RWPE2 (cell line): Measurements from ENCODE around the gene SGPP1.
A peak's percentile ranks its signal among the peaks of the same experiment; 100 is the strongest.

Experiments
- ATAC-seq: fragments of 200-7000 bp; cut with Tn5 transposase; 3 replicates; pipeline ENCODE4 v1.9.1; 2021; ENCODE audit warnings: low read depth
- DNase-seq: peaks from one replicate; pipeline ENCODE4 v3.0.0-alpha.2; 2020; ENCODE audit warnings: low spot score
- H3K27ac ChIP-seq: fragments of 450-650 bp; 2 replicates; pipeline ENCODE4 v1.5.1; 2017; ENCODE audit warnings: mild to moderate bottlenecking; ENCODE audit not compliant: poor library complexity, severe bottlenecking
- H3K27me3 ChIP-seq: fragments of 250-450 bp; sonication (Bioruptor Pico); 2 replicates; pipeline ENCODE4 v1.5.1; 2021; ENCODE audit warnings: mild to moderate bottlenecking, moderate library complexity; ENCODE audit not compliant: insufficient read depth, poor library complexity, severe bottlenecking
- H3K36me3 ChIP-seq: fragments of 250-450 bp; sonication (Bioruptor Pico); 2 replicates; pipeline ENCODE4 v1.5.1; 2020; ENCODE audit warnings: low read depth, mild to moderate bottlenecking, moderate library complexity
- H3K4me1 ChIP-seq: fragments of 250-450 bp; sonication (Bioruptor Pico); 2 replicates; pipeline ENCODE4 v1.5.1; 2021; ENCODE audit warnings: mild to moderate bottlenecking, moderate library complexity; ENCODE audit not compliant: insufficient read depth, poor library complexity, severe bottlenecking
- H3K4me3 ChIP-seq: fragments of 250-450 bp; sonication (Bioruptor Pico); 2 replicates; pipeline ENCODE4 v1.5.1; 2021; ENCODE audit warnings: mild to moderate bottlenecking, moderate library complexity; ENCODE audit not compliant: severe bottlenecking
- H3K9me3 ChIP-seq: fragments of 250-450 bp; sonication (Bioruptor Pico); 2 replicates; pipeline ENCODE4 v1.5.1; 2021; ENCODE audit warnings: mild to moderate bottlenecking, moderate library complexity; ENCODE audit not compliant: severe bottlenecking
- TF ChIP-seq, protein P1 (sequence below): fragments of 450-650 bp; IDR thresholded peaks from one replicate; pipeline ENCODE4 v1.5.1; 2017; ENCODE audit warnings: mild to moderate bottlenecking, moderate library complexity; ENCODE audit not compliant: poor library complexity, severe bottlenecking

Gene SGPP1

DNA sequence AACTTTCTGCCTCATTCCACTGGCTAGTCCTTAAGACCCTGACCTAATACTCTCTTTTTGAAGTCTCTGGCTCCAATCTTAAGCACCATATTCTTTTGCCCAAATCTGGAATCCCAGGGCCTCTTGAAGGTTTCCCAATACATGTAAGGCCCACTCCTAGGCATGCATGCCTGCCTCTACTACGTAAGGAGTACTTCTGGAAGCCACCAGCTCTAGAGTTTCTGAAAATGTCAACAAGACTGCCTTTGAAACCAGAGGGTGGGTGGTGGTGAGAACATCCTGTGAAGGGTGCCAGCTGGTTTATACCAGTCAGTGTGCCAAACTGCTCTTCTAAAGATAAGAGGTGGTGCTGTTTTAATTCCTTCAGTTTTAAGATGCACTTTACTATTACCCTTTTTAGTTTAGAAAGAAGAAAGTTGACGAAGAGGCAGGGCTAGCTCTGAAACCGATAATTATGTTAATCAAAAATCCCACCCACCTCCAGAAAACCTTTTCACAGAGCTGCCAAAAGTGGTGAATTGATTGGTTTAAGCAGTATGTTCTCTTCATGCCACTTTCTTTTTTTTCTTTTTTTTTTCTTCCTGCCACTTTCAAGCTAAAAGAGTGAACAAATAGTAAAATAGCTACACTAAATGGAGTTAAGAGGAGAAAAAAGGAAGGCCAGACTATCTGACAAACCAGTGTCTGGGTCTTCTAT lies 77.5 kb downstream of the SGPP1 start:
- Histone ChIP-seq H3K27ac (no peak overlapping the region), H3K4me3 (no peak overlapping the region), H3K27me3 (no peaks in the 10 kb centered on the region), H3K4me1 (no peaks in the 10 kb centered on the region), H3K36me3 (no peaks in the 10 kb centered on the region), H3K9me3 (no peaks in the 10 kb centered on the region)
- no peak for ATAC-seq
- TF ChIP-seq, protein P1, sequence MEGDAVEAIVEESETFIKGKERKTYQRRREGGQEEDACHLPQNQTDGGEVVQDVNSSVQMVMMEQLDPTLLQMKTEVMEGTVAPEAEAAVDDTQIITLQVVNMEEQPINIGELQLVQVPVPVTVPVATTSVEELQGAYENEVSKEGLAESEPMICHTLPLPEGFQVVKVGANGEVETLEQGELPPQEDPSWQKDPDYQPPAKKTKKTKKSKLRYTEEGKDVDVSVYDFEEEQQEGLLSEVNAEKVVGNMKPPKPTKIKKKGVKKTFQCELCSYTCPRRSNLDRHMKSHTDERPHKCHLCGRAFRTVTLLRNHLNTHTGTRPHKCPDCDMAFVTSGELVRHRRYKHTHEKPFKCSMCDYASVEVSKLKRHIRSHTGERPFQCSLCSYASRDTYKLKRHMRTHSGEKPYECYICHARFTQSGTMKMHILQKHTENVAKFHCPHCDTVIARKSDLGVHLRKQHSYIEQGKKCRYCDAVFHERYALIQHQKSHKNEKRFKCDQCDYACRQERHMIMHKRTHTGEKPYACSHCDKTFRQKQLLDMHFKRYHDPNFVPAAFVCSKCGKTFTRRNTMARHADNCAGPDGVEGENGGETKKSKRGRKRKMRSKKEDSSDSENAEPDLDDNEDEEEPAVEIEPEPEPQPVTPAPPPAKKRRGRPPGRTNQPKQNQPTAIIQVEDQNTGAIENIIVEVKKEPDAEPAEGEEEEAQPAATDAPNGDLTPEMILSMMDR, result no peak
- DNase-seq, result no peak

DNA sequence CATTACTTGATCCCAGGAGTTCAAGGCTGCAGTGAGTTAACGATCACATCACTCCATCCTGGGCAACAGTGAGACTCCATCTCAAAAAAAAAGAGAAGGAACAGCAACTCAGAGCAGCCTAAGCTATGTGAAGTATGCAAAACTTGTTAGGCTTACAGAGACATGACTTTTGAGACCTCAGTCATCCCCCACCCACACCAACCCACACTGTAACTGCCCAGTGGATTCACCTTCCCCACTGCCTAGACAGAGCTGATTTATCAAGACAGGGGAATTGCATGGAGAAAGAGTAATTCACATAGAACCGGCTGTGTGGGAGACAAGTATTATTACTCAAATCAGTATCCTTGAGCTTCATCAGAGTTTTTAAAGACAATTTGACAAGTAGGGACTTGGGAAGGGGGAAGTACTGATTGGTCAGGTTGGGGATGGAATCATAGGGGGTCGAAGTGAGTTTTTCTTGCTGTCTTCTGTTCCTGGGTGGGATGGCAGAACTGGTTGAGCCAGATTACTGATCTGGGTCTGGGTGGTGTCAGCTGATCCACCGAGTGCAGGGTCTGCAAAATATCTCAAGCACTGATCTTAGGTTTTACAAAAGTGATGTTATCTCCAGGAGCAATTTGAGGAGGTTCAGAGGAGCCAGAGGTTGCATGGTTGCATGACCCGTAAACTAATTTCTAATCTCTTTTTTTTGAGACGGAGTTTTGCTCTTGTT lies 80.0 kb downstream of the SGPP1 start:
- H3K27ac ChIP-seq, result no peak overlapping the region
- no peaks in the 10 kb centered on the region for H3K27me3 ChIP-seq
- no peaks in the 10 kb centered on the region for H3K9me3 ChIP-seq
- no peak for ATAC-seq
- DNase-seq, result no peak
- no peak overlapping the region for H3K4me3 ChIP-seq
- peaks cover 4% of the 10 kb centered on the region for H3K4me1 ChIP-seq
- TF ChIP-seq, protein P1, result no peak
- H3K36me3 ChIP-seq, result no peaks in the 10 kb centered on the region

DNA sequence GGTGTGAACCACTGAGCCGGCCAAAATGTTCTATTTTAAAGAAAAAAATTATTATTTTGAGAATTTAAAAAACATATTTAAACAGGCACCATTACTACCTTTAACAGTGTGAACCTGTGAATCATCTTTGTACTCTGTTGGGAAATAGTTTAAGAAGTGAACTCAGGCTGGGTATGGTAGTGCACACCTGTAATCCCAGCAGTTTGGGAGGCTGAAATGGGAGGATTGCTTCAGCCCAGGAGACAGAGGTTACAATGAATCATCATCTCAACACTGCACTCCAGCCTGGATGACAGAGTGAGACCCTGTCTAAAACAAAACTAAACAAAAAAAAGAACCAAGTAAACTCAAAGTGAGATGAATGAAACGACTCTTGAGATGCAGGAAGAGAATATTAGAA lies 83.1 kb downstream of the SGPP1 start:
- no peak for ATAC-seq
- H3K27ac ChIP-seq, result no peak overlapping the region
- no peak overlapping the region for H3K4me3 ChIP-seq
- no peak for DNase-seq
- peaks cover 3% of the 10 kb centered on the region; the same call in 1 of the 2 replicates for H3K36me3 ChIP-seq
- H3K9me3 ChIP-seq, result no peaks in the 10 kb centered on the region
- peaks cover 6% of the 10 kb centered on the region for H3K4me1 ChIP-seq
- TF ChIP-seq, protein P1, result no peak
- no peaks in the 10 kb centered on the region for H3K27me3 ChIP-seq

DNA sequence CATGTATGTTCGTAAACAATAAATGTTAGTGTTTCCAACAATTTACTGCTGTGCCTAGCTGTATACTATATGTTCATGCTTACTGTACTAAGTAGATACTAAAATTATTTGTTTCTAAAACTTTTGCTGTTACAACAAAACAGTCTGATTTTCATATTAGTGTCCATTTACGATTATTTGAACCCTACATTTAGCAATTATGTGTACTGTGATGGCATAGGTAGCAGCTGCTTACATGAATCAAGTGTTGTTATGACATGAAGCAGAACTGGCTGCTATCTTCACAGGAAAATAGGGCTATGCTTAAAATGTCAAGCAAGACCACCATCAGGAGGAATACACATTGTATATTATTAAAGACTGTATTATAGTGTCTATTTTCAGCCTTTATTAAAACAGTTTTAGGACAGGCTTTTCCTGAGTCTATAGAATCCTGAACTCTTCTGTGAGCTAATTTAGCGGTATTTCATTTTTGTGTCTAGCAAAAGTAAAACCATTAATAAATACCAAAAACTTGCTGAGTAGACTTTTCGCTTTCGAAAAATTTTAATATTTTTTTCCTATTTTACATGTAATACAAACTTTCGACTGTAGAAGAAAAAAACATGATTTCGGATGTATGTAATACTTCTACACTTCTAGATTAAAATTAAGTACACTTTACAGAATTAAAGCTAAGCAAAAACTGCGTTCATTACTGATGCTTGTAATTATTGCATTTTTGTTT lies 85.0 kb downstream of the SGPP1 start:
- DNase-seq, result no peak
- Histone ChIP-seq H3K36me3 (peaks cover 7% of the 10 kb centered on the region; the same call in 1 of the 2 replicates), H3K4me1 (peaks cover 6% of the 10 kb centered on the region), H3K9me3 (no peaks in the 10 kb centered on the region), H3K27me3 (no peaks in the 10 kb centered on the region), H3K4me3 (peak overlapping the region; percentile 54), H3K27ac (peak overlapping the region; percentile 89)
- ATAC-seq, result no peak
- TF ChIP-seq, protein P1, result no peak
